ENCODE measurements around the gene TM9SF4. TPM values are rescaled to one million over a fixed set of nuclear protein-coding genes. Genes with fewer than 3 reads are reported as not detected.

Gene TM9SF4
- total RNA-seq, 5 donors from 2014 or later (not counting 1 experiment from before 2014, with no cell fraction given), result 32.6 to 42.3 (median 38.0) TPM

DNA sequence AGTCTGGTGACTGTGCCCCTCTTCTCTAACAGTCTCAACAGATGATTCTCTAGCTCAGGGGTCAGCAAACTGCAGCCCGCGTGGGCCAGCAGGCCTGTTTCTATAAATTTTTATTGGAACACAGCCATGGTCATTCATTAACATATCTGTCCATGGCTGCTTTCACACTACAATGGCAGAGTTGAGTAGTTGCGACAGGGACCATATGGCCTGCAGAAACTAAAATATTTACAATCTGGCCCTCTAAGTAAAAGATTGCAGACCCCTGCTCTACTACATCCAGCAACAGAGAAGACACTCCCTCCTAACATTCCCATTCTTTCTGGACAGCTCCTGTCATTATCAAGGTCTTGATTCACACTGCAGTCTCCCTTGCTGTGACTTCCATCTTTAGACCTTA, 52.8 kb downstream of the TM9SF4 start:
- CTCF ChIA-PET, result no interaction called here
- WGBS (ENCODE audit: insufficient coverage), result 89% methylated on average over 3 of the region's 3 CpGs
- no peaks in the 10 kb centered on the region for H3K9me3 ChIP-seq
- H3K27ac ChIP-seq (ENCODE audit: low read length), result no peak overlapping the region
- POLR2A ChIA-PET, result no interaction called here
- Mint-ChIP-seq H3K4me1 (no peaks in the 10 kb centered on the region), H3K27ac (no peak overlapping the region), H3K36me3 (peaks cover 57% of the 10 kb centered on the region), H3K4me3 (no peak overlapping the region), H3K27me3 (no peaks in the 10 kb centered on the region), H3K9me3 (no peaks in the 10 kb centered on the region)
- no peaks in the 10 kb centered on the region for H3K27me3 ChIP-seq (replicated peaks in 1 of 2; ENCODE audit: control insufficient read depth in 2 of 2, extremely low read depth in 1 of 2, insufficient read depth in 2 of 2, low read length in 1 of 2)
- ATAC-seq (replicated peaks in 1 of 4), result no peak
- H3K36me3 ChIP-seq (ENCODE audit: control insufficient read depth in 2 of 2, extremely low read depth in 1 of 2, insufficient read depth in 1 of 2, low read length in 1 of 2), result peaks cover 14 to 73% of the 10 kb centered on the region in 2 donors
- DNase-seq, result no peak
- no peak overlapping the region for H3K4me3 ChIP-seq (ENCODE audit: control insufficient read depth in 1 of 2, extremely low read depth in 1 of 2, low read length in 1 of 2)
- no peaks in the 10 kb centered on the region for H3K4me1 ChIP-seq (ENCODE audit: control insufficient read depth in 1 of 2, extremely low read depth in 1 of 2, insufficient read depth in 2 of 2, low read length in 2 of 2)

DNA sequence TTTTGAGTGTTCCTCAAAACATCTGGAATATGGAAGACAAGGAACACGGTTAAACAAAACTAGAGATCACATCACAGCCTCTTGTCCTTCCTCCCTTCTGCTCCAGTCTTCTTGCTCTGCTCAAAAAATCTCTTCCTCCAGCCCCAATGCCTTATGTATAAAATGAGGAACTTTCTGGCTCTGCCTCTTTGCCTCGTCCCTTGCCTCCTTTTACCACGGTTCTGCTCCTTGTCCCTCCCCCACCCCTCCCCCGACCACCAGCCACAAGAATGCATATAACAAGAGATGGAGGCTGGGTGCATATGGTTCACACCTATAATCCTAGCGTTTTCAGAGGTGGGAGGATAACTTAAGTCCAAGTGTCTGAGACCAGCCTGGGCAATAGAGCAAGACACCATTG, 54.4 kb downstream of the TM9SF4 start:
- Histone ChIP-seq H3K4me3 (ENCODE audit: control insufficient read depth in 1 of 2, extremely low read depth in 1 of 2, low read length in 1 of 2) (no peak overlapping the region), H3K27me3 (replicated peaks in 1 of 2; ENCODE audit: control insufficient read depth in 2 of 2, extremely low read depth in 1 of 2, insufficient read depth in 2 of 2, low read length in 1 of 2) (no peaks in the 10 kb centered on the region), H3K27ac (ENCODE audit: low read length) (no peak overlapping the region), H3K4me1 (ENCODE audit: control insufficient read depth in 1 of 2, extremely low read depth in 1 of 2, insufficient read depth in 2 of 2, low read length in 2 of 2) (no peaks in the 10 kb centered on the region), H3K9me3 (no peaks in the 10 kb centered on the region), H3K36me3 (ENCODE audit: control insufficient read depth in 2 of 2, extremely low read depth in 1 of 2, insufficient read depth in 1 of 2, low read length in 1 of 2) (peaks cover 12 to 59% of the 10 kb centered on the region in 2 donors)
- 100% methylated on average over 1 of the region's 5 CpGs for WGBS (ENCODE audit: insufficient coverage)
- H3K36me3 Mint-ChIP-seq, result peaks cover 52% of the 10 kb centered on the region
- H3K4me3 Mint-ChIP-seq, result no peak overlapping the region
- ATAC-seq (replicated peaks in 1 of 4) (no peak), DNase-seq (no peak)
- ChIA-PET CTCF (interaction anchor here in 1 of 2 donors (0.6 kb wide), 1 partner anchor 51 kb away, joined by 3 read pairs; no protein-coding TSS in a partner anchor), POLR2A (no interaction called here)
- H3K27ac Mint-ChIP-seq, result no peak overlapping the region
- no peaks in the 10 kb centered on the region for H3K4me1 Mint-ChIP-seq
- no peaks in the 10 kb centered on the region for H3K27me3 Mint-ChIP-seq
- no peaks in the 10 kb centered on the region for H3K9me3 Mint-ChIP-seq

DNA sequence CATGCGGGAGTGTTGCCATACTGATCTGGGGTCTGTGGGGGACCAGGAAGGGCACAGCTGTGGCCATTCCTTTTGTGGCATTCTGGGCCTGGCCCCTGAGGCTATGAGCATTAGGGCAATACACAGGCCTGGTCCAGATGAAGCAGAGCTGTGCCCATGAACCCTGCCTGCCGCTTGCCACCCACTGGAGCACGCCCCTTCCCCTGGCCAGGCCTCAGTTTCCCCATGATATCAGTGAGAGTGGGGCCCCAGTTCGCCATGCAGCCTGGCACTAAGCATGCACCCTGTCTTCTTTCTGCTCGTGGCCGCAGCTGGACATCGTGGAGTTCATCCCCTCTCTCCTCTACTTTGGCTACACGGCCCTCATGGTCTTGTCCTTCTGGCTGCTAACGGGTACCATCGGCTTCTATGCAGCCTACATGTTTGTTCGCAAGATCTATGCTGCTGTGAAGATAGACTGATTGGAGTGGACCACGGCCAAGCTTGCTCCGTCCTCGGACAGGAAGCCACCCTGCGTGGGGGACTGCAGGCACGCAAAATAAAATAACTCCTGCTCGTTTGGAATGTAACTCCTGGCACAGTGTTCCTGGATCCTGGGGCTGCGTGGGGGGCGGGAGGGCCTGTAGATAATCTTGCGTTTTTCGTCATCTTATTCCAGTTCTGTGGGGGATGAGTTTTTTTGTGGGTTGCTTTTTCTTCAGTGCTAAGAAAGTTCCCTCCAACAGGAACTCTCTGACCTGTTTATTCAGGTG, 55.6 kb downstream of the TM9SF4 start:
- Histone ChIP-seq H3K27me3 (replicated peaks in 1 of 2; ENCODE audit: control insufficient read depth in 2 of 2, extremely low read depth in 1 of 2, insufficient read depth in 2 of 2, low read length in 1 of 2) (no peaks in the 10 kb centered on the region), H3K9me3 (no peaks in the 10 kb centered on the region), H3K36me3 (ENCODE audit: control insufficient read depth in 2 of 2, extremely low read depth in 1 of 2, insufficient read depth in 1 of 2, low read length in 1 of 2) (peaks cover 12 to 47% of the 10 kb centered on the region in 2 donors), H3K4me3 (ENCODE audit: control insufficient read depth in 1 of 2, extremely low read depth in 1 of 2, low read length in 1 of 2) (no peak overlapping the region), H3K4me1 (ENCODE audit: control insufficient read depth in 1 of 2, extremely low read depth in 1 of 2, insufficient read depth in 2 of 2, low read length in 2 of 2) (no peaks in the 10 kb centered on the region), H3K27ac (ENCODE audit: low read length) (no peak overlapping the region)
- Mint-ChIP-seq H3K4me3 (no peak overlapping the region), H3K9me3 (no peaks in the 10 kb centered on the region), H3K36me3 (peaks cover 49% of the 10 kb centered on the region), H3K27ac (no peak overlapping the region), H3K27me3 (no peaks in the 10 kb centered on the region), H3K4me1 (no peaks in the 10 kb centered on the region)
- CTCF ChIA-PET, result no interaction called here
- 95% methylated on average over 20 of the region's 21 CpGs for WGBS (ENCODE audit: insufficient coverage)
- POLR2A ChIA-PET, result no interaction called here
- DNase-seq (no peak), ATAC-seq (replicated peaks in 1 of 4) (no peak)

DNA sequence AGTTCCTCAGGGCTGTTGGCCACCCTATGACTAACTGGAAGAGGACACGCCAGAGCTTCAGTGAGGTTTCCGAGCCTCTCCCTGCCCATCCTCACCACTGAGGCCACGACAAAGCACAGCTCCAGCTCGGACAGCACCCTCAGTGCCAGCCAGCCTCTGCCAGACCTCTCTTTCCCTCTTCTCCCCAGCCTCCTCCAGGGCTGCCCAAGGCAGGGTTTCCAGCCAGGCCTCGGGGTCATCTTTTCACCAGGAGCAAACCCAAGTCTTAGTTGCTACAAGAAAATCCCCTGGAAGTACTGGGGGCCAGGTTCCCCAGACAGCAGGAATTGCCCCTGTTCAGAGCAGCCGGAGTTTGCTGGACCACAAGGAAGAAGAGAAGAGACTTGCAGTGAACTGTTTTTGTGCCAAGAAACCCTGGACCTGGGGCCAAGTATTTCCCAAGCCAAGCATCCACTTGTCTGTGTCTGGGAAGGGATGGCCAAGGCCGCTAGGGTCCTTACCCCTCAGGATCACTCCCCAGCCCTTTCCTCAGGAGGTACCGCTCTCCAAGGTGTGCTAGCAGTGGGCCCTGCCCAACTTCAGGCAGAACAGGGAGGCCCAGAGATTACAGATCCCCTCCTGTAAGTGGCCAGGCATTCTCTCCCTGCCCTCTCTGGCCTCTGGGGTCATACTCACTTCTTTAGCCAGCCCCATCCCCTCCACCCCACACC, 56.5 kb downstream of the TM9SF4 start:
- H3K36me3 ChIP-seq (ENCODE audit: control insufficient read depth in 2 of 2, extremely low read depth in 1 of 2, insufficient read depth in 1 of 2, low read length in 1 of 2), result peaks cover 12 to 42% of the 10 kb centered on the region in 2 donors
- H3K4me1 ChIP-seq (ENCODE audit: control insufficient read depth in 1 of 2, extremely low read depth in 1 of 2, insufficient read depth in 2 of 2, low read length in 2 of 2), result no peaks in the 10 kb centered on the region
- H3K4me3 ChIP-seq (ENCODE audit: control insufficient read depth in 1 of 2, extremely low read depth in 1 of 2, low read length in 1 of 2), result no peak overlapping the region
- POLR2A ChIA-PET, result no interaction called here
- Mint-ChIP-seq H3K27me3 (no peaks in the 10 kb centered on the region), H3K36me3 (peaks cover 49% of the 10 kb centered on the region), H3K9me3 (no peaks in the 10 kb centered on the region), H3K4me1 (no peaks in the 10 kb centered on the region), H3K4me3 (no peak overlapping the region), H3K27ac (no peak overlapping the region)
- CTCF ChIA-PET, result no interaction called here
- H3K9me3 ChIP-seq, result no peaks in the 10 kb centered on the region
- no peak overlapping the region for H3K27ac ChIP-seq (ENCODE audit: low read length)
- 99% methylated on average over 8 of the region's 8 CpGs for WGBS (ENCODE audit: insufficient coverage)
- no peak for ATAC-seq (replicated peaks in 1 of 4)
- no peak for DNase-seq
- H3K27me3 ChIP-seq (replicated peaks in 1 of 2; ENCODE audit: control insufficient read depth in 2 of 2, extremely low read depth in 1 of 2, insufficient read depth in 2 of 2, low read length in 1 of 2), result no peaks in the 10 kb centered on the region

DNA sequence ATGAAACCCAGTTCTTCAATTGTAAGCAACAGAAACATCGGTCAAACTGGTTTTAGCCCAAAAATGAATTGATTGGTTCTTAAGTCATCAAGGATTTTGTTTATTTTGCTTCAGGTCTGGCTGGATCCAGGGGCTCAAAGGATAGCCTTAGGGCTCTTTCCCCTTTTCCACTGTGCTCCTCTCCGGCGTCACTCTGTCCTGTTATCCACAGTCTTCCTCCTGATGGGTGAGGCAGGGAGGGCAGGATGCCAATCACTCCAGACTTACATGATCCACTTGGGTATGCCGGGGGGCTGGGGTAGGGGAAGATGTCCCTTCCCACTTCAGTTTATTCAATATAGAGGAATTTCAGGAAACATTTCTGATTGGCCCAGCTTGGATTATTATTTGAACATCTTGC, 58.0 kb downstream of the TM9SF4 start:
- Mint-ChIP-seq H3K27me3 (no peaks in the 10 kb centered on the region), H3K9me3 (no peaks in the 10 kb centered on the region), H3K27ac (no peak overlapping the region), H3K36me3 (peaks cover 35% of the 10 kb centered on the region), H3K4me1 (no peaks in the 10 kb centered on the region), H3K4me3 (no peak overlapping the region)
- H3K27me3 ChIP-seq (replicated peaks in 1 of 2; ENCODE audit: control insufficient read depth in 2 of 2, extremely low read depth in 1 of 2, insufficient read depth in 2 of 2, low read length in 1 of 2), result no peaks in the 10 kb centered on the region
- no peaks in the 10 kb centered on the region for H3K9me3 ChIP-seq
- POLR2A ChIA-PET, result no interaction called here
- ATAC-seq (replicated peaks in 1 of 4) (no peak), DNase-seq (no peak)
- no peak overlapping the region for H3K4me3 ChIP-seq (ENCODE audit: control insufficient read depth in 1 of 2, extremely low read depth in 1 of 2, low read length in 1 of 2)
- no peak overlapping the region for H3K27ac ChIP-seq (ENCODE audit: low read length)
- 83% methylated on average over 1 of the region's 4 CpGs for WGBS (ENCODE audit: insufficient coverage)
- no peaks in the 10 kb centered on the region for H3K4me1 ChIP-seq (ENCODE audit: control insufficient read depth in 1 of 2, extremely low read depth in 1 of 2, insufficient read depth in 2 of 2, low read length in 2 of 2)
- peaks cover 12 to 27% of the 10 kb centered on the region in 2 donors for H3K36me3 ChIP-seq (ENCODE audit: control insufficient read depth in 2 of 2, extremely low read depth in 1 of 2, insufficient read depth in 1 of 2, low read length in 1 of 2)
- CTCF ChIA-PET, result no interaction called here

DNA sequence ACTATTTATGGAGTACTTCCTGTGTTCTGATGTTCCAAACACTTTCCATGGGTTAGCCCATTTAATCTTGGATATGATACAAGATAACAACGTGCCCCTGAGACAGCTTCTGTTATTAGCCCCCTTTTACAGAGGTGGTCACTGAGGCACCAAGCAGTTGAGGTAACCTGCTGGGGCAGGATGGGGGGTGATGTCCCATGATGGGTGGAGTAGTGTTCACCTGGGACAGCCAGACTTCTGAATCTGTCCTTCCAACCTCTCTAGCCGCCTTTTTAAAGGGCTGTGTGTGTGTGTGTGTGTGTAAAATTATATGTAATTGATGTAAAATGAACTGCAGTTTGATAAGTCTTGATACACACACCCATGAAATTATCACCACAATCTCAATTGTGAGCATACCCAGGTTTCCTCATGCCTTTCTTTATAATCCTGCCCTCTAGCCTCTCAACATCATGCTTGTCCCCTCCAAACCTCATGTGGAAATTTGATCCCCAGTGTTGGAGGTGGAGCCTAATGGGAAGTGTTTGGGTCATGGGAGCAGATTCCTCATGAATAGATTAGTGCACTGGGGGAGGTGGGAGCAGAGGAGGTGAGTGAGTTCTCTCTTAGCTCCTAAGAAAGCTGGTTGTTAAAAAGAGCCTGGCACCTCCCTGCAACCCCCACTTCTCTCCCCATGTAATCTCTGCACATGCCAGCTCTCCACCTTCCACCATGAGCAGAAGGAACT, 58.8 kb downstream of the TM9SF4 start:
- H3K27me3 ChIP-seq (replicated peaks in 1 of 2; ENCODE audit: control insufficient read depth in 2 of 2, extremely low read depth in 1 of 2, insufficient read depth in 2 of 2, low read length in 1 of 2), result no peaks in the 10 kb centered on the region
- H3K36me3 ChIP-seq (ENCODE audit: control insufficient read depth in 2 of 2, extremely low read depth in 1 of 2, insufficient read depth in 1 of 2, low read length in 1 of 2), result peaks cover 12 to 24% of the 10 kb centered on the region in 2 donors
- H3K4me3 ChIP-seq (ENCODE audit: control insufficient read depth in 1 of 2, extremely low read depth in 1 of 2, low read length in 1 of 2), result no peak overlapping the region
- Mint-ChIP-seq H3K27ac (peak overlapping the region in 1 of 2 donors; percentile 8), H3K9me3 (no peaks in the 10 kb centered on the region), H3K27me3 (no peaks in the 10 kb centered on the region), H3K4me1 (no peaks in the 10 kb centered on the region), H3K36me3 (peaks cover 33% of the 10 kb centered on the region), H3K4me3 (no peak overlapping the region)
- ATAC-seq (replicated peaks in 1 of 4), result no peak
- DNase-seq, result no peak
- ChIA-PET POLR2A (no interaction called here), CTCF (interaction anchor here in 1 of 2 donors (0.6 kb wide), 1 partner anchor 77 kb away, joined by 4 read pairs; no protein-coding TSS in a partner anchor)
- H3K27ac ChIP-seq (ENCODE audit: low read length), result no peak overlapping the region
- no peaks in the 10 kb centered on the region for H3K4me1 ChIP-seq (ENCODE audit: control insufficient read depth in 1 of 2, extremely low read depth in 1 of 2, insufficient read depth in 2 of 2, low read length in 2 of 2)
- no peaks in the 10 kb centered on the region for H3K9me3 ChIP-seq
- WGBS (ENCODE audit: insufficient coverage), result no CpG with 5 or more reads among the region's 2 CpGs
